Globus pallidus (tissue), 1 donor: ENCODE results near the gene TRIM8.
"Not testable (repeated sequence)": the region's sequence is repeated elsewhere in the genome, so short reads cannot be mapped to it uniquely, and the experiment has no call there.

Experiments used
- DNase-seq: peaks from one replicate; pipeline ENCODE4 v3.0.0-alpha.2; 2015; ENCODE audit warnings: low spot score

TRIM8 gene

GRCh38 chr10:102670871-102671434 is 26.7 kb downstream of the TRIM8 start:
- no peak for DNase-seq

- no peak for DNase-seq
Measured at GRCh38 chr10:102673236-102673818, 29.0 kb downstream of the TRIM8 start.

- peak; percentile 63 for DNase-seq
Measured at GRCh38 chr10:102673819-102674511, 29.7 kb downstream of the TRIM8 start.

- DNase-seq, result no peak
Measured at GRCh38 chr10:102674566-102674965, 30.3 kb downstream of the TRIM8 start.

- no peak for DNase-seq
Measured at GRCh38 chr10:102675011-102675665, 30.9 kb downstream of the TRIM8 start.

GRCh38 chr10:102675666-102676533 is 31.6 kb downstream of the TRIM8 start:
- peak; percentile 61 for DNase-seq

GRCh38 chr10:102676534-102677315 is 32.4 kb downstream of the TRIM8 start:
- no peak for DNase-seq

GRCh38 chr10:102677331-102678067 is 33.2 kb downstream of the TRIM8 start:
- no peak for DNase-seq

- no peak for DNase-seq
Measured at GRCh38 chr10:102678068-102678400, 33.8 kb downstream of the TRIM8 start.

- DNase-seq, result peak; percentile 85
Measured at GRCh38 chr10:102678842-102679289, 34.6 kb downstream of the TRIM8 start.

- DNase-seq, result no peak
Measured at GRCh38 chr10:102679596-102679995, 35.3 kb downstream of the TRIM8 start.

- DNase-seq, result no peak
Measured at GRCh38 chr10:102681696-102682095, 37.4 kb downstream of the TRIM8 start.

GRCh38 chr10:102682416-102682815 is 38.1 kb downstream of the TRIM8 start:
- DNase-seq, result no peak

GRCh38 chr10:102682981-102683380 is 38.7 kb downstream of the TRIM8 start:
- DNase-seq, result no peak

- DNase-seq, result no peak
Measured at GRCh38 chr10:102683736-102684135, 39.5 kb downstream of the TRIM8 start.

GRCh38 chr10:102691285-102692066 is 47.2 kb downstream of the TRIM8 start:
- DNase-seq, result no peak

- not testable (repeated sequence) for DNase-seq
Measured at GRCh38 chr10:102695401-102695800, 51.1 kb downstream of the TRIM8 start.

GRCh38 chr10:102696736-102697135 is 52.5 kb downstream of the TRIM8 start:
- no peak for DNase-seq

GRCh38 chr10:102698894-102699293 is 54.6 kb downstream of the TRIM8 start:
- DNase-seq, result no peak

- DNase-seq, result no peak
Measured at GRCh38 chr10:102701272-102701671, 57.0 kb downstream of the TRIM8 start.
